Measurements from ENCODE around the gene ADAMTS4.

- TF ChIP-seq CTCF (IDR thresholded peaks at IDR 0.05) = no peak
- no peak for TF ChIP-seq POLR2AphosphoS5 (IDR thresholded peaks at IDR 0.05)
- TF ChIP-seq POLR2A (IDR thresholded peaks at IDR 0.05; ENCODE audit: low read depth) = no peak
These were observed 7.7 kb upstream of the ADAMTS4 start for GRCh38 chr1:161206411-161207140.
